ENCODE data around the gene TSR1. TPM values are rescaled to one million over a fixed set of nuclear protein-coding genes. Genes with fewer than 3 reads are reported as not detected.
A peak's percentile ranks its signal among the peaks of the same experiment; 100 is the strongest.

TSR1 gene
- total and polyA plus RNA-seq, 7 donors: 6.7 to 56.3 (median 21.9) TPM

DNA sequence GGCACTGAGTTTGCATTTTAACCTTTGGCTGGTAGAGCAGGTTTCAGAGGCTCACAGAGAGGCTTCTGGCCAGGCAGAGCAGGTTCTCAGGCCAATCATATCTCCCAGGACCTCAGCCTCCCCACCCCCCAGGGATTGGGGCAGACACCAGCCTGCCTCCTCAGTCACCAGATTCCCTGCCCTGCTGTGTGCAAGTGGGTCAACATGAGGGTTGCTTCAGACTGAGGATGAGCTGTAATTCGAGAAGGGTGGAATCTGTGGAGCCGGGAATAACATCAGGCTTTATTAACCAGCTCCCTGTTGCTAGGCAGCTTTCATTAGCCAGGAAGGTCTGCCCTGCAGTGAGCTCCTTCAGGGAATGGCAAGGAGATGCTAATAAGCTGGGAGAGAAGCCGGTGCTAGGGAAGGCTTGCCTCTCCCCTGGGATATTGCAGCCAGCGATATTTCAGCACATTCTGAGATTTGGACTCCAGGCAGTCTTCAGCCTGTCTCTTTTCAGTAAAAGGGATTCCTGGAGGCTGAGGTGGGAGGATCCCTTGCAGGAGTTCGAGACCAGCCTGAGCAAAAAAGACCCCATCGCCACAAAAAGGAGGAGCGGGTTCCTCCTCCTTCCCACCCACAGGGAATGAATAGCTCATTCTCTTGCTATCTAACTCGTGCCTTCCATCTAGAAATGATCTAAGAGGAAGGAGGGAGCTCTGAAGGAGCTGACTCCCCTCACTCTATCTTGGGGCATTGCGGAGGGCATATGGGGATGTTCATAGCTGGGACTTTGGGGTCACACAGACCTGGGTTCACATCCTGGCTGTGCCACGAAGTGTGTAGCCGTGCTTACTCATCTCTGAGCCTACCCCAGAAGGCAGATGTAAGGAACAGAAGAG lies 11.8 kb upstream of the TSR1 start:
- intact Hi-C loops (cut with DNase I): no loop called here
- peaks cover 0 to 23% (median 4%) of the 10 kb centered on the region in 4 donors for H3K36me3 ChIP-seq
- H3K4me3 ChIP-seq: no peak overlapping the region
- peak; percentile 65 for DNase-seq
- 63 to 73% methylated on average over 11 of the region's 11 CpGs for WGBS, 2 donors
- no peaks in the 10 kb centered on the region for H3K4me1 ChIP-seq
- H3K9me3 ChIP-seq: no peaks in the 10 kb centered on the region
- no peak overlapping the region for H3K27ac ChIP-seq
- TF ChIP-seq, protein P1, sequence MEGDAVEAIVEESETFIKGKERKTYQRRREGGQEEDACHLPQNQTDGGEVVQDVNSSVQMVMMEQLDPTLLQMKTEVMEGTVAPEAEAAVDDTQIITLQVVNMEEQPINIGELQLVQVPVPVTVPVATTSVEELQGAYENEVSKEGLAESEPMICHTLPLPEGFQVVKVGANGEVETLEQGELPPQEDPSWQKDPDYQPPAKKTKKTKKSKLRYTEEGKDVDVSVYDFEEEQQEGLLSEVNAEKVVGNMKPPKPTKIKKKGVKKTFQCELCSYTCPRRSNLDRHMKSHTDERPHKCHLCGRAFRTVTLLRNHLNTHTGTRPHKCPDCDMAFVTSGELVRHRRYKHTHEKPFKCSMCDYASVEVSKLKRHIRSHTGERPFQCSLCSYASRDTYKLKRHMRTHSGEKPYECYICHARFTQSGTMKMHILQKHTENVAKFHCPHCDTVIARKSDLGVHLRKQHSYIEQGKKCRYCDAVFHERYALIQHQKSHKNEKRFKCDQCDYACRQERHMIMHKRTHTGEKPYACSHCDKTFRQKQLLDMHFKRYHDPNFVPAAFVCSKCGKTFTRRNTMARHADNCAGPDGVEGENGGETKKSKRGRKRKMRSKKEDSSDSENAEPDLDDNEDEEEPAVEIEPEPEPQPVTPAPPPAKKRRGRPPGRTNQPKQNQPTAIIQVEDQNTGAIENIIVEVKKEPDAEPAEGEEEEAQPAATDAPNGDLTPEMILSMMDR (IDR thresholded peaks at IDR 0.05): no peak
- TF ChIP-seq POLR2A (IDR thresholded peaks at IDR 0.05): no peak
- TF ChIP-seq EP300 (IDR thresholded peaks at IDR 0.05): no peak
- no peak for TF ChIP-seq POLR2AphosphoS5 (IDR thresholded peaks at IDR 0.05)
- no peaks in the 10 kb centered on the region for H3K27me3 ChIP-seq

- DNase-seq: peak; percentile 28
- Histone ChIP-seq H3K27me3 (no peaks in the 10 kb centered on the region), H3K9me3 (no peaks in the 10 kb centered on the region), H3K27ac (no peak overlapping the region), H3K4me3 (no peak overlapping the region), H3K4me1 (no peaks in the 10 kb centered on the region), H3K36me3 (peaks cover 0 to 29% (median 4%) of the 10 kb centered on the region in 4 donors)
- whole genome bisulfite sequencing, 2 donors: 87 to 93% methylated on average over 8 of the region's 8 CpGs
- TF ChIP-seq EP300 (IDR thresholded peaks at IDR 0.05): no peak
- TF ChIP-seq POLR2AphosphoS5 (IDR thresholded peaks at IDR 0.05): no peak
- no peak for TF ChIP-seq POLR2A (IDR thresholded peaks at IDR 0.05)
- TF ChIP-seq, protein P1 (IDR thresholded peaks at IDR 0.05): no peak
- intact Hi-C loops (cut with DNase I): no loop called here
These were observed 10.2 kb upstream of the TSR1 start for GRCh38 chr17:2346475-2346874.

- Histone ChIP-seq H3K27ac (no peak overlapping the region), H3K4me1 (no peaks in the 10 kb centered on the region), H3K27me3 (no peaks in the 10 kb centered on the region), H3K36me3 (peaks cover 0 to 29% (median 4%) of the 10 kb centered on the region in 4 donors), H3K9me3 (no peaks in the 10 kb centered on the region), H3K4me3 (no peak overlapping the region)
- TF ChIP-seq POLR2A (IDR thresholded peaks at IDR 0.05) (no peak), POLR2AphosphoS5 (IDR thresholded peaks at IDR 0.05) (no peak), EP300 (IDR thresholded peaks at IDR 0.05) (no peak)
- TF ChIP-seq, protein P1 (IDR thresholded peaks at IDR 0.05): no peak
- no peak for DNase-seq
- 93 to 94% methylated on average over 10 of the region's 10 CpGs for WGBS, 2 donors
- intact Hi-C loops (cut with DNase I): no loop called here
These were observed 8.3 kb upstream of the TSR1 start for GRCh38 chr17:2344528-2344927.

DNA sequence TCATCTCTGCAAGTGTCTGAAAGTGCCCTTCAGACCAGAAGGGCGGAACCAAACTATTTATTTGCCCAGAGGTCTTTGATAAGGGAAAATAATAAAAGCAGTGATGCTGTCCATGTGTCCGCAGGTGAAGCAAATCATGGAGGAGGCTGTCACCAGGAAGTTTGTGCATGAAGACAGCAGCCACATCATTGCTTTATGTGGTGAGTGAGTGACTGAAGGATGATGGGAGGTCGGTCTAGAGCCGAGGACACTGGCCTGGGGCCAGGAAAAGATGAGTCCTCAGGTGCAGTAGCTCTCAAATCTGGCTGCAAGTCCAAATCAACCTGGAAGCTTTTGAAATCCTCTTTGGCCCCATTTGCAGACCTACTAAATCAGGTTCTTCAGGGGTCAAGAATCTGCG lies 7.2 kb upstream of the TSR1 start:
- Histone ChIP-seq H3K4me3 (no peak overlapping the region), H3K36me3 (peaks cover 0 to 29% (median 4%) of the 10 kb centered on the region in 4 donors), H3K27ac (no peak overlapping the region), H3K27me3 (no peaks in the 10 kb centered on the region), H3K4me1 (peaks cover 0 to 2% (median under 1%) of the 10 kb centered on the region in 4 donors), H3K9me3 (no peaks in the 10 kb centered on the region)
- peak; percentile 35 for DNase-seq
- intact Hi-C loops (cut with DNase I): no loop called here
- 32 to 56% methylated on average over 5 of the region's 5 CpGs for WGBS, 2 donors
- TF ChIP-seq POLR2AphosphoS5 (IDR thresholded peaks at IDR 0.05) (no peak), EP300 (IDR thresholded peaks at IDR 0.05) (no peak), POLR2A (IDR thresholded peaks at IDR 0.05) (no peak)
- TF ChIP-seq, protein P1 (IDR thresholded peaks at IDR 0.05): no peak

All from sigmoid colon (tissue), 7 donors.